ENCODE measurements around the gene FHIT.

DNA sequence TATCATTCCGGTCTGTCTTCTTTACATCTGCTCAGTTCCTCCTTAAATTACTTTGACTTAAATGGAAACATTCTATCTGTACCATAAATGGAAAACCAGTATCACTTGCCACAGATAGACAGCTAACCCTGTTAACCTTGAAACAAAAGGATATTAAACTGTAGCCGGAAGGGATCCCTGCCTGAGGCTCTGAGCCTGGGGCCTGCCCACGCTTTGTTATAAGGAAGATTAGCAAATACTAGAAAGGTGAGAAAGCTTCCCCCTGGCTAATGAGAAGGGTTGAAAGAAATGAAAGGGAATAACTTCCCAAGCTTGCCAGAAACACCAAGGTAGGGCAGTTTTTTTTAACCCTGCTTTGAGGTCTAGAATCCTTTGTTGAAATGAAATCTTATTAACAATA is 927.6 kb downstream of the FHIT start:
- TF ChIP-seq, protein P1, sequence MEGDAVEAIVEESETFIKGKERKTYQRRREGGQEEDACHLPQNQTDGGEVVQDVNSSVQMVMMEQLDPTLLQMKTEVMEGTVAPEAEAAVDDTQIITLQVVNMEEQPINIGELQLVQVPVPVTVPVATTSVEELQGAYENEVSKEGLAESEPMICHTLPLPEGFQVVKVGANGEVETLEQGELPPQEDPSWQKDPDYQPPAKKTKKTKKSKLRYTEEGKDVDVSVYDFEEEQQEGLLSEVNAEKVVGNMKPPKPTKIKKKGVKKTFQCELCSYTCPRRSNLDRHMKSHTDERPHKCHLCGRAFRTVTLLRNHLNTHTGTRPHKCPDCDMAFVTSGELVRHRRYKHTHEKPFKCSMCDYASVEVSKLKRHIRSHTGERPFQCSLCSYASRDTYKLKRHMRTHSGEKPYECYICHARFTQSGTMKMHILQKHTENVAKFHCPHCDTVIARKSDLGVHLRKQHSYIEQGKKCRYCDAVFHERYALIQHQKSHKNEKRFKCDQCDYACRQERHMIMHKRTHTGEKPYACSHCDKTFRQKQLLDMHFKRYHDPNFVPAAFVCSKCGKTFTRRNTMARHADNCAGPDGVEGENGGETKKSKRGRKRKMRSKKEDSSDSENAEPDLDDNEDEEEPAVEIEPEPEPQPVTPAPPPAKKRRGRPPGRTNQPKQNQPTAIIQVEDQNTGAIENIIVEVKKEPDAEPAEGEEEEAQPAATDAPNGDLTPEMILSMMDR (IDR thresholded peaks at IDR 0.05) = no peak
- TF ChIP-seq EZH2 (IDR thresholded peaks at IDR 0.05) = no peak

Measured in neural progenitor cell (in vitro differentiated cells).